NB4 (cell line): ENCODE results near the gene MT1G.
"Not testable (repeated sequence)": the region's sequence is repeated elsewhere in the genome, so short reads cannot be mapped to it uniquely, and the experiment has no call there.

ENCODE experiments used
- DNase-seq: peaks from one replicate; pipeline ENCODE4 v3.0.0; 2010; ENCODE audit warnings: low read depth
- H3K4me3 ChIP-seq: one replicate; pipeline ENCODE4 v1.5.1; 2011; ENCODE audit warnings: mild to moderate bottlenecking, low read depth, low read length, moderate library complexity
- CTCF ChIP-seq: IDR thresholded peaks from one replicate; pipeline ENCODE4 v1.5.1; 2012; ENCODE audit warnings: low read depth, low read length
- MYC ChIP-seq: IDR thresholded peaks from 2 replicates; pipeline ENCODE4 v1.6.1; 2011; ENCODE audit warnings: low read depth, low read length
- POLR2A ChIP-seq: IDR thresholded peaks from 2 replicates; pipeline ENCODE4 v1.6.1; 2011; ENCODE audit warnings: mild to moderate bottlenecking; ENCODE audit not compliant: insufficient read length; ENCODE audit errors: extremely low read depth
- TF ChIP-seq, protein P1 (sequence below): IDR thresholded peaks from 2 replicates; pipeline ENCODE4 v1.6.1; 2011; ENCODE audit warnings: low read depth, low read length

MT1G gene

GRCh38 chr16:56667581-56668571 is at the start of gene MT1G:
MT1G (minus strand) TSS chr16:56668065; CDS start chr16:56667993, 72 bp downstream.
- DNase-seq: peak; percentile 79
- TF ChIP-seq, protein P1, sequence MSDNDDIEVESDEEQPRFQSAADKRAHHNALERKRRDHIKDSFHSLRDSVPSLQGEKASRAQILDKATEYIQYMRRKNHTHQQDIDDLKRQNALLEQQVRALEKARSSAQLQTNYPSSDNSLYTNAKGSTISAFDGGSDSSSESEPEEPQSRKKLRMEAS: no peak
- no peak for TF ChIP-seq CTCF
- no peak for TF ChIP-seq POLR2A
- no peak for TF ChIP-seq MYC
- H3K4me3 ChIP-seq: peak within 1 kb of the TSS; percentile 62

DNA sequence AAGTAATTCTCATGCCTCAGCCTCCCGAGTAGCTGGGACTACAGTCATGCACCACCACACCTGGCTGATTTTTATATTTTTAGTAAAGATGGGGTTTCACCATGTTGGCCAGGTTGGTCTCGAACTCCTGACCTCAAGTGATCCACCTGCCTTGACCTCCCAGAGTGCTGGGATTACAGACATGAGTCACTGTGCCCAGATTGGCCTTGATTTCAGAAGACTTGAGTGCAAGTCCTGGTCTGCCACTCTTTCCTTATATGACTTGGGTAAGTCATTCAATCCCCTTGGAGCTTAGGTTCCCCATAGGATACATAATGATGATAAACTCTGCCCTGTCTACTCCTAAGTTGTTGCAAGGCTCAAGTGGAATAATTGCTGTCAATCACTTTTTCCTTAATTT is 49.7 kb upstream of the MT1G start:
- DNase-seq, H3K4me3 ChIP-seq: not testable (repeated sequence)

- DNase-seq: no peak
- H3K4me3 ChIP-seq: no peak overlapping the region
- TF ChIP-seq, protein P1: no peak
- TF ChIP-seq CTCF (no peak), POLR2A (no peak), MYC (no peak)
Measured at GRCh38 chr16:56716761-56717160, 48.9 kb upstream of the MT1G start.

GRCh38 chr16:56715126-56715525 is 47.3 kb upstream of the MT1G start:
- TF ChIP-seq MYC: no peak
- no peak for TF ChIP-seq CTCF
- TF ChIP-seq, protein P1: no peak
- no peak overlapping the region for H3K4me3 ChIP-seq
- DNase-seq: peak; percentile 71

GRCh38 chr16:56713794-56714193 is 45.9 kb upstream of the MT1G start:
- H3K4me3 ChIP-seq: no peak overlapping the region
- TF ChIP-seq, protein P1: no peak
- no peak for TF ChIP-seq POLR2A
- no peak for TF ChIP-seq CTCF
- no peak for TF ChIP-seq MYC
- DNase-seq: no peak

- no peak overlapping the region for H3K4me3 ChIP-seq
- TF ChIP-seq CTCF (no peak), POLR2A (no peak), MYC (no peak)
- TF ChIP-seq, protein P1: no peak
- no peak for DNase-seq
Measured at GRCh38 chr16:56711862-56712261, 44.0 kb upstream of the MT1G start.
